Activated CD4-positive, alpha-beta T cell treated with anti-CD3 and anti-CD28 coated beads for 48 hours (primary cell): ENCODE measurements around the gene CHAC1.
A peak's percentile ranks its signal among the peaks of the same experiment; 100 is the strongest.

Experiments used
- DNase-seq: peaks from one replicate; pipeline ENCODE4 v3.0.0-alpha.2; 2020

The CHAC1 gene

DNA sequence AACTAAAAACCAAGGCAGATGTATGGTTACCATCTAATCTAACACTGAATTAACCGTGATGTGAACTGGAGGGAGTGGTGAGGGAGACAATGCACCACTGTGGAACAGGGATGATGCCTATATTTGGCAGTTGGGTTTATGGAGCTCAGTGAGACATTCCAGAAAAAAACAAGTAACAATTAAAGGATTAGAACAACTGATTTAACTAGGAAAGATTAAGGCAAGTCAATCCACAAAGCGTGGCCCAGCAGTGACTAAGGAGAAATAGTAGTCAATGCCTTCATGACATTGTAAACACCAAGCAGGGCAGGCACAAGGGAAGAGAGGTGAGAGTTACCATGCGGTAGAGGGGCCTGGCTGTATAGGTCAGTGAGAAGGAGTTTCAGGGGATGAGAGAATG, 38.1 kb downstream of the CHAC1 start:
- DNase-seq = no peak

- no peak for DNase-seq
Observed at GRCh38 chr15:40992241-40992741, 39.0 kb downstream of the CHAC1 start.

DNA sequence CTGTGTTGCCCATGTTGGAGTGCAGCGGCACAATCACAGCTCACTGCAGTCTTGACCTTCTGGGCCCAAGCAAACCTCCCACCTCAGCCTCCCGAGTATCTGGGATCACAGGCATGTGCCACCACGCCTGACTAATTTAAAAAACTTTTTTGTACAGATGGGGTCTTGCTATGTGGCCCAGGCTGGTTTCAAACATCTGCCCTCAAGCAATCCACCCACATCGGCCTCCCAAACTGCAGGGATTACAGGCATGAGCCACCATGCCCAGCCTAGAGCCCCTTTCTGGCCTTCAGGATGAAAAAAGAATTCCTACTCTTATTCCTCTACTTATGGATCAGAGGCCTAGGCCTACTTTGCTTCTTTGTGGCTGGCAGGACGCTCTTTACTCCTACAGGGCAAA, 39.6 kb downstream of the CHAC1 start:
- DNase-seq = no peak

GRCh38 chr15:40995656-40996055, 42.4 kb downstream of the CHAC1 start:
- DNase-seq = peak; percentile 21

GRCh38 chr15:40999190-40999589, 45.9 kb downstream of the CHAC1 start:
- no peak for DNase-seq

GRCh38 chr15:41001524-41002214, 48.4 kb downstream of the CHAC1 start:
- no peak for DNase-seq

DNA sequence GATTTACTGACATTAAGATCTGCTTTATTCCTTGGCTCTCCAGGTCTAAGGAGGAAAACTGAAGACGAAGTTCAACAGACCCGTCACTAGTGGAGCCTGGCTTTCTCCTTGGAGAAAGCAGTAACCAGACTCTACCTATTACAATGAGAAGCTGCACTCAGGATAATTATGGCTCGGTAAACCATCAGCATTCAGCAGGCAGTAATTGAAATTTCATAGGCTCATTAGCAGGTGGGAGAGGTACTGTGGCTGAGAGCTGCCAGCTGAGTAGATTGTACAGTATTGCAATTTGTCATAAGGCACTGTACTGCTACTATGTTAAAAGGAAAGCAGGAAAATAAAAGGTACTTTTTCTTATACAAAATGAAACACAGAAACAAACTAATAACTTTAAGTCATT, 51.2 kb downstream of the CHAC1 start:
- DNase-seq = no peak
